Neutrophil (primary cell): ENCODE measurements around the gene TNFSF8.

ENCODE experiments used
- H3K27ac ChIP-seq: fragments of 200-600 bp; sonication (generic); 2 replicates; pipeline ENCODE4 v1.5.1; 2016; ENCODE audit warnings: mild to moderate bottlenecking, moderate library complexity
- H3K27me3 ChIP-seq: fragments of 200-600 bp; sonication (generic); 2 replicates; pipeline ENCODE4 v1.6.0; 2016; ENCODE audit warnings: mild to moderate bottlenecking
- H3K36me3 ChIP-seq: fragments of 200-600 bp; sonication (generic); 2 replicates; pipeline ENCODE4 v1.5.1; 2017
- H3K4me1 ChIP-seq, 2 experiments: fragments of 200-600 bp in 1 of 2; sonication (generic) in 1 of 2; 1 replicate in 1 of 2; 2 replicates in 1 of 2; pipeline versions ENCODE4 v1.5.1 to v1.6.1; 2013 to 2016; ENCODE audit warnings: low read depth in 1 of 2, low read length in 1 of 2, mild to moderate bottlenecking in 1 of 2, moderate library complexity in 1 of 2; ENCODE audit not compliant: control insufficient read depth in 1 of 2, insufficient read depth in 1 of 2
- H3K4me3 ChIP-seq, 2 experiments: fragments of 200-600 bp in 1 of 2; sonication (generic) in 1 of 2; 1 replicate in 1 of 2; 2 replicates in 1 of 2; pipeline ENCODE4 v1.5.1; 2013 to 2016; ENCODE audit warnings: low read depth in 1 of 2, low read length in 1 of 2, mild to moderate bottlenecking in 1 of 2, moderate library complexity in 1 of 2
- H3K9me3 ChIP-seq: fragments of 200-600 bp; sonication (generic); 2 replicates; pipeline ENCODE4 v1.5.1; 2016
- CTCF ChIP-seq: fragments of 200-600 bp; sonication (generic); IDR thresholded peaks from 2 replicates; pipeline ENCODE4 v1.5.1; 2016; ENCODE audit warnings: antibody characterized with exemption

TNFSF8 gene

DNA sequence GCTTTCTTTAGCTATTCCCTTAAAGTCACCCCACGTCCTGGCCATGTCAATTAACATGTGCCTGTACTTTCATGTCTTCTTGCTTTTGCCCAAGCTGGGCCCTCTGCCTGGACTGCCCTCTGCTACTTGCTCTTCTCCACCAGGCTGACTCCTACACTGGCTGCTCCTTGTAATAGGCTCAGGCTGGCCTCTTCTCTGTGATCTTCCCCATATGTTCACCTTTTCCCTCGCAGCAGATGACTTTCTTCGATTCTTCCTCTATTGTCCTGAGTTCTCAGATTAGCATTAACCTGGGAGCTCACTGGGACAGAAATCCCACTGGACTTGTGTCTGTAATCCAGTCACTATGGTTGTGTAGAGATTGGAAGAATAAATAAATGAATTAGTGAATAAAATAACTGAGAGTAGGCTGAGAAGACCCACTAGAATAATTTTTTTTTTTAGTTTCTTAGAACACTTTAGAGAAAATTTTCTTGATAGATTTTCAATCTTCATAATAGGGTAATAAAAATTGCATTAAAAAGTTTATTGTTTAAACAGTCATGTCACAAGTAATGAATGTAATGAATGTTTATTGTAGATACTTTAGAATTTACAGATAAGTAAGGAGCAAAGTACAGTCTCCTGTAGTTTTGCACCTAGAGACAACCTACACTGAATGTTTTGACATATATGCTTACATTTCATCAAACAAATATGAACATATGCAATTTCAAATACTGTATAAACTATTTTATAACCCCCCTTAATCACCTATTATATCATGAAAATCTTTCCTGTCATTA is 77.1 kb downstream of the TNFSF8 start:
- Histone ChIP-seq H3K36me3 (no peaks in the 10 kb centered on the region), H3K27me3 (no peaks in the 10 kb centered on the region), H3K4me3 (no peak overlapping the region), H3K27ac (no peak overlapping the region), H3K4me1 (peaks cover 11 to 22% of the 10 kb centered on the region in 2 experiments), H3K9me3 (no peaks in the 10 kb centered on the region)
- no peak for TF ChIP-seq CTCF

DNA sequence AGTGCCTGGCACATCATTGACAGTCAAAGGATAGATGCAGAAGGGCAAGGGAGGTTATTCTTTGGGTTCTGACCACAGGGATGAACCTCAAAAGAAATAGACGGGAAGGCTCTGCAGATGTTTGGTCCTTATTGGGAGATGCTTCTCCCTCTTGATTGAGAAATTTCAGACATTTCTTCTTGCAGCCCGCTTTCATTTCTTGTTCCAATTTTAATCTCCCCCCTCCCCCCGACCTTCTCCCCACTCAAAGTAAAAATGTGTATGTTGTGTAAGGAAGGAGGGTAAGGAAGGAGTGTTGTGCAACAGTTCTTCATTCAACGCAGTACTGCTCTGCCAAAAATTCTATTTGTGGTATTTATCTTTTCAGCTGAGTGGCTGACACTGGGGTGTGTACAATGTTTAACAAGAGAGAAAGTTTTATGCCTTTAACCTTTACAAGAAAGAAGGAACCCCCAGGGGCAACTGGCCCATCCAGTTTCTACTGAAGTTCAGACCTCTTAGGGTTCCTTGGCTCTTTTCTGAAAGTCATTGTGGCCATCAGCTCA is 78.3 kb downstream of the TNFSF8 start:
- H3K4me1 ChIP-seq: peaks cover 11 to 22% of the 10 kb centered on the region in 2 experiments

DNA sequence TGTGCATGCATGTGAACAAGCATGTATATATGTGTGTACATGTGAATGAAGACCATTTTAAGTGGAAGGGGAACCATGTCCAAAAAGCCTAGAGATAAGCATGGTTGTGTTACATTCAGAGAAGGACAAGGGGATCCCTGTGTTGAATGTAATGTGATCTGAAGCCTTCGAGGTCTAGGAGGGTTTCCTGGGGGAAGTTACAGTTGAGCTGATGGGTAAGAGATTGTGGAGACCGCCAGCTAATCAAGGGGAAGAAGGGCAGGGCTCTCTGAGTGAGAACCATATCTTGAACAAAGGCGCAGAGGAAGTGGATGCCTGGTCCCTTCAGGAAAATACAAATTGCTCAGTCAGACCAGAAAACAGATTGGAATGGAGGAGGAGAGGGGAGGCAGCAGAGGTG is 79.1 kb downstream of the TNFSF8 start:
- Histone ChIP-seq H3K27ac (peak overlapping the region; percentile 3), H3K27me3 (no peaks in the 10 kb centered on the region), H3K9me3 (no peaks in the 10 kb centered on the region), H3K4me1 (peaks cover 11 to 22% of the 10 kb centered on the region in 2 experiments), H3K4me3 (no peak overlapping the region), H3K36me3 (no peaks in the 10 kb centered on the region)
- no peak for TF ChIP-seq CTCF

More for the DNA sequence above, 78.3 kb downstream of the TNFSF8 start:
- no peaks in the 10 kb centered on the region for H3K27me3 ChIP-seq
- H3K36me3 ChIP-seq: no peaks in the 10 kb centered on the region
- no peak for TF ChIP-seq CTCF
- peak overlapping the region in 1 of 2 experiments; percentile 11 for H3K4me3 ChIP-seq
- H3K27ac ChIP-seq: peak overlapping the region; percentile 50
- H3K9me3 ChIP-seq: no peaks in the 10 kb centered on the region
